Neuron (in vitro differentiated cells): Measurements from ENCODE around the gene ZBTB17.

Source experiments
- H2AFZ ChIP-seq: one replicate; pipeline ENCODE4 v1.6.1; 2013; ENCODE audit warnings: low read depth, mild to moderate bottlenecking, inconsistent platforms, low read length, moderate library complexity
- H3K27me3 ChIP-seq: one replicate; pipeline ENCODE4 v1.6.1; 2013; ENCODE audit warnings: low read length; ENCODE audit not compliant: insufficient read depth
- H3K36me3 ChIP-seq: one replicate; pipeline ENCODE4 v1.6.1; 2013; ENCODE audit warnings: low read length; ENCODE audit not compliant: insufficient read depth
- H3K4me1 ChIP-seq: one replicate; pipeline ENCODE4 v1.6.1; 2013; ENCODE audit warnings: low read length; ENCODE audit not compliant: insufficient read depth
- H3K4me3 ChIP-seq: 2 replicates; pipeline ENCODE4 v1.5.1; 2013; ENCODE audit warnings: mild to moderate bottlenecking, low read length, moderate library complexity
- H3K9me3 ChIP-seq: one replicate; pipeline ENCODE4 v1.6.1; 2013; ENCODE audit warnings: low read length

The ZBTB17 gene

GRCh38 chr1:15958793-15959192, 17.1 kb downstream of the ZBTB17 start:
- peaks cover 12% of the 10 kb centered on the region for H3K4me1 ChIP-seq
- no peaks in the 10 kb centered on the region for H3K9me3 ChIP-seq
- peaks cover 6% of the 10 kb centered on the region for H3K36me3 ChIP-seq
- no peak overlapping the region for H2AFZ ChIP-seq
- no peak overlapping the region for H3K4me3 ChIP-seq
- H3K27me3 ChIP-seq: no peaks in the 10 kb centered on the region

GRCh38 chr1:15958111-15958510, 17.8 kb downstream of the ZBTB17 start:
- Histone ChIP-seq H2AFZ (no peak overlapping the region), H3K4me1 (peaks cover 16% of the 10 kb centered on the region), H3K27me3 (no peaks in the 10 kb centered on the region), H3K9me3 (no peaks in the 10 kb centered on the region), H3K36me3 (peaks cover 6% of the 10 kb centered on the region), H3K4me3 (no peak overlapping the region)

GRCh38 chr1:15957221-15958095, 18.4 kb downstream of the ZBTB17 start:
- H3K4me3 ChIP-seq: no peak overlapping the region
- peaks cover 10% of the 10 kb centered on the region for H3K36me3 ChIP-seq
- no peaks in the 10 kb centered on the region for H3K27me3 ChIP-seq
- peaks cover 16% of the 10 kb centered on the region for H3K4me1 ChIP-seq
- no peaks in the 10 kb centered on the region for H3K9me3 ChIP-seq
- no peak overlapping the region for H2AFZ ChIP-seq

- Histone ChIP-seq H3K4me3 (no peak overlapping the region), H3K36me3 (peaks cover 8% of the 10 kb centered on the region), H3K27me3 (no peaks in the 10 kb centered on the region), H2AFZ (no peak overlapping the region), H3K9me3 (no peaks in the 10 kb centered on the region), H3K4me1 (peaks cover 16% of the 10 kb centered on the region)
Measured at GRCh38 chr1:15956150-15956549, 19.8 kb downstream of the ZBTB17 start.

- peaks cover 13% of the 10 kb centered on the region for H3K36me3 ChIP-seq
- H3K4me1 ChIP-seq: peaks cover 14% of the 10 kb centered on the region
- no peak overlapping the region for H2AFZ ChIP-seq
- no peaks in the 10 kb centered on the region for H3K9me3 ChIP-seq
- no peak overlapping the region for H3K4me3 ChIP-seq
- no peaks in the 10 kb centered on the region for H3K27me3 ChIP-seq
Measured at GRCh38 chr1:15955552-15955951, 20.3 kb downstream of the ZBTB17 start.

GRCh38 chr1:15954316-15954715, 21.6 kb downstream of the ZBTB17 start:
- Histone ChIP-seq H3K27me3 (no peaks in the 10 kb centered on the region), H3K36me3 (peaks cover 22% of the 10 kb centered on the region), H3K4me1 (peaks cover 11% of the 10 kb centered on the region), H3K4me3 (no peak overlapping the region), H2AFZ (no peak overlapping the region), H3K9me3 (no peaks in the 10 kb centered on the region)

GRCh38 chr1:15953791-15954241, 22.1 kb downstream of the ZBTB17 start:
- H3K4me3 ChIP-seq: no peak overlapping the region
- no peaks in the 10 kb centered on the region for H3K27me3 ChIP-seq
- H3K9me3 ChIP-seq: no peaks in the 10 kb centered on the region
- no peak overlapping the region for H2AFZ ChIP-seq
- H3K36me3 ChIP-seq: peaks cover 22% of the 10 kb centered on the region
- peaks cover 14% of the 10 kb centered on the region for H3K4me1 ChIP-seq

- Histone ChIP-seq H3K4me1 (peaks cover 19% of the 10 kb centered on the region), H3K4me3 (no peak overlapping the region), H3K9me3 (no peaks in the 10 kb centered on the region), H3K27me3 (no peaks in the 10 kb centered on the region), H3K36me3 (peaks cover 22% of the 10 kb centered on the region), H2AFZ (no peak overlapping the region)
Measured at GRCh38 chr1:15953294-15953771, 22.6 kb downstream of the ZBTB17 start.

- Histone ChIP-seq H3K4me1 (peaks cover 20% of the 10 kb centered on the region), H3K36me3 (peaks cover 27% of the 10 kb centered on the region), H3K27me3 (no peaks in the 10 kb centered on the region), H3K4me3 (no peak overlapping the region), H2AFZ (no peak overlapping the region), H3K9me3 (no peaks in the 10 kb centered on the region)
Measured at GRCh38 chr1:15952317-15953258, 23.3 kb downstream of the ZBTB17 start.

- Histone ChIP-seq H3K36me3 (peaks cover 37% of the 10 kb centered on the region), H2AFZ (no peak overlapping the region), H3K4me1 (peaks cover 20% of the 10 kb centered on the region), H3K4me3 (no peak overlapping the region), H3K27me3 (no peaks in the 10 kb centered on the region), H3K9me3 (no peaks in the 10 kb centered on the region)
Measured at GRCh38 chr1:15951341-15952153, 24.4 kb downstream of the ZBTB17 start.

GRCh38 chr1:15950763-15951295, 25.1 kb downstream of the ZBTB17 start:
- Histone ChIP-seq H3K4me3 (no peak overlapping the region), H3K27me3 (no peaks in the 10 kb centered on the region), H3K9me3 (no peaks in the 10 kb centered on the region), H3K4me1 (peaks cover 20% of the 10 kb centered on the region), H2AFZ (no peak overlapping the region), H3K36me3 (peaks cover 43% of the 10 kb centered on the region)

GRCh38 chr1:15950302-15950701, 25.6 kb downstream of the ZBTB17 start:
- H2AFZ ChIP-seq: no peak overlapping the region
- H3K4me1 ChIP-seq: peaks cover 20% of the 10 kb centered on the region
- no peak overlapping the region for H3K4me3 ChIP-seq
- peaks cover 49% of the 10 kb centered on the region for H3K36me3 ChIP-seq
- no peaks in the 10 kb centered on the region for H3K27me3 ChIP-seq
- no peaks in the 10 kb centered on the region for H3K9me3 ChIP-seq
